Lung microvascular endothelial cell (primary cell): ENCODE results near the gene KMT2D. TPM values are rescaled to one million over a fixed set of nuclear protein-coding genes. Genes with fewer than 3 reads are reported as not detected.

Experiments
- DNase-seq, 2 donors: peaks; one replicate each; pipeline versions ENCODE4 v3.0.0 to v3.0.0-alpha.2; 2010; ENCODE audit warnings: low read depth in 2 of 2
- total RNA-seq: library from RNA; depleted of rRNA; stranded (reverse); fragments of >200 nt; gene quantifications from 2 replicates; pipeline ENCODE4 v1.2.1, GENCODE V29; 2014

Gene KMT2D, protein sequence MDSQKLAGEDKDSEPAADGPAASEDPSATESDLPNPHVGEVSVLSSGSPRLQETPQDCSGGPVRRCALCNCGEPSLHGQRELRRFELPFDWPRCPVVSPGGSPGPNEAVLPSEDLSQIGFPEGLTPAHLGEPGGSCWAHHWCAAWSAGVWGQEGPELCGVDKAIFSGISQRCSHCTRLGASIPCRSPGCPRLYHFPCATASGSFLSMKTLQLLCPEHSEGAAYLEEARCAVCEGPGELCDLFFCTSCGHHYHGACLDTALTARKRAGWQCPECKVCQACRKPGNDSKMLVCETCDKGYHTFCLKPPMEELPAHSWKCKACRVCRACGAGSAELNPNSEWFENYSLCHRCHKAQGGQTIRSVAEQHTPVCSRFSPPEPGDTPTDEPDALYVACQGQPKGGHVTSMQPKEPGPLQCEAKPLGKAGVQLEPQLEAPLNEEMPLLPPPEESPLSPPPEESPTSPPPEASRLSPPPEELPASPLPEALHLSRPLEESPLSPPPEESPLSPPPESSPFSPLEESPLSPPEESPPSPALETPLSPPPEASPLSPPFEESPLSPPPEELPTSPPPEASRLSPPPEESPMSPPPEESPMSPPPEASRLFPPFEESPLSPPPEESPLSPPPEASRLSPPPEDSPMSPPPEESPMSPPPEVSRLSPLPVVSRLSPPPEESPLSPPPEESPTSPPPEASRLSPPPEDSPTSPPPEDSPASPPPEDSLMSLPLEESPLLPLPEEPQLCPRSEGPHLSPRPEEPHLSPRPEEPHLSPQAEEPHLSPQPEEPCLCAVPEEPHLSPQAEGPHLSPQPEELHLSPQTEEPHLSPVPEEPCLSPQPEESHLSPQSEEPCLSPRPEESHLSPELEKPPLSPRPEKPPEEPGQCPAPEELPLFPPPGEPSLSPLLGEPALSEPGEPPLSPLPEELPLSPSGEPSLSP (N-terminal part only)
- 19.0 and 30.2 TPM in 2 replicates for total RNA-seq

DNA sequence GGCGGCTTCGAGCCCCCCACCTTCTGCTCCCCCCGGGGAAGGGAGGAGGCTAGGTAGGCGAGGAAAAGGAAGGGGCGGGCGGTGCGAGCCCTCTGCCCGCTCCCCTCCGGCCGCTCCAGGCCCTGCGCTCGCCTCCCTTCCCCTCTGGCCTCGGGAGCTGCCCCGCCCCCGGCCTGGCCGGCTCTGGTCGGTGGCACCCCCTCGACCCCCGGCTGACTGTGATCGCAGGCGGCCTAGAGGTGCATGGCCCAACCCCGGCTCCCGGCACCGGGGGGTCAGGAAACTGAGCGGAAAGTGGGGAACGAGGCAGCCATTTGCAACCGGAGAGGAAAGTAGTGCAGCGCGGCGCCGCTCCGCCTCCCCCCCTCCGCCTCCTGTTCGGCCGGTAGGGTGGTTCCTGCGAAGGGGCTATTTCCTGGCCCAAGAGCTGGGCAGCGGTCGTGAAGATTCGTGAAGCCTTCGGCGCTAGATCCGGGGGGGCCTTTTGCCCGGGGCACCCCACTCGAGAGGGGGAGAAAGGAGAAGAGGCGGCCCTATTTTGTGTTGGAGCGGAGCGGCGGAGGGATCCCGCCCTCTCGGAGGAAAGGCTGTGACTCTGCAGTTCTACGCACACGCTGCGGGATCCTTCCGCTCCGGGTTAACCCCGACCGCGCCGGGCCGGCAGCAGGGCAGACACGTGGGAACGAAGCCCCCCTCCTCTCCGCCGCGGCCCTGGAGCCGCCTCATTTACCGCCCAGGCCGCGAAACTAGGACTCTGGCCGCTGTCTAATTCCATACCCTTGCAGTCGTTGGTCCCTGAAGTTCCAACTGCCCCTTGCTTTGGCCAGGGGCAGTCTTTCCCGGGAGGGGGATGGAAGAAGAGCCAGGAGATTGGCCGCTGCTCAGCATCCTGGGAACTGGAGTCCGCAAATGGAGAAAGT is at the start of gene KMT2D:
Gene KMT2D (minus strand): TSS at position 558 of the 920 bp plus-strand sequence. CDS start 5,470 bp downstream, outside the sequence.
- DNase-seq, result peak; percentile 98 to 99

- DNase-seq, result peak; percentile 49 to 75
Observed at GRCh38 chr12:49109641-49110463, 49.3 kb upstream of the KMT2D start.

- peak in 1 of 2 donors; percentile 43 for DNase-seq
Observed at GRCh38 chr12:49108958-49109404, 48.4 kb upstream of the KMT2D start.

- DNase-seq, result peak; percentile 82 to 92
Observed at GRCh38 chr12:49105504-49106084, 45.0 kb upstream of the KMT2D start.

DNA sequence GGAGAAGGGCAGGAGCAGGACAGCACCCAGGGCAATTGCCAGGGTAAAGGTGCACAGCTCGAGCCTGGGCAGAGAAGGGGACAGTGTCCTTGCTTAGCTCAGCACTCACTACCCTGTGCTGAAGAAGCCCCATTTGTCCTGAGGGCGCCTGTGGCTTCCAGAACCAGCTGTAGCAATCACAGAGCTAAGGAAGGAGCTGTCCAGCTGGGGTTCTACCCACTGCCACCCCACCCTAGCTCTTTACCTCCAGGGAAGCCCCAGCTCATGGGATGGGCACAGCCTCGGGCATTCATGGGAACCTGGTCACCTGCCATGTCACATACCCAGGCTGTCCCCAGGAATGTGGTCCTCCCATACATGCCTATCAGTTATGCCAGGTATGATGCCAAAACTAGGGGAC is 44.2 kb upstream of the KMT2D start:
- DNase-seq, result no peak

- no peak for DNase-seq
Observed at GRCh38 chr12:49100380-49100779, 39.8 kb upstream of the KMT2D start.

- no peak for DNase-seq
Observed at GRCh38 chr12:49098703-49099102, 38.1 kb upstream of the KMT2D start.

DNA sequence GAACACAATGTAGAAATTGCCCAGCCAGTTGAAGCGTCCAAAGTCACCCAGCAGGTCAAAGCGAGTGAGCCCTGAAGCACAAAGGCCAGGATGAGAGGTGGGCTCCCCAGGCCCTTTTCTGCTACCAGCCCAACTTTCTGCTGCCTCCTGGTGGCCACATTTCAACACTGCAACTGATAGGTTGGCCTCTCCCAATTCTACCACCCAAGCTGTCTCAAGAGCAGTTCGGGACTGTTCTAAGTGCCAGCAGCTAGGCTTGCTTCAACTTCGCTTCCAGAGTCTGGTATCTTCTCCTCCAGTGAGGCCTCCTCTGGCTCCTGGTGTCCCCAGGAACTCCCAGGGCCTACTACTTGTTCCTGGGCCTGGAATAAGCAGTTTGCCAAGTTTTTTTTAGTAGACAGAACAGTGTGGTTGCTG is 37.4 kb upstream of the KMT2D start:
- peak; percentile 65 to 67 for DNase-seq

GRCh38 chr12:49097381-49097780 is 36.8 kb upstream of the KMT2D start:
- DNase-seq, result no peak

- DNase-seq, result no peak
Observed at GRCh38 chr12:49094975-49095365, 34.4 kb upstream of the KMT2D start.

DNA sequence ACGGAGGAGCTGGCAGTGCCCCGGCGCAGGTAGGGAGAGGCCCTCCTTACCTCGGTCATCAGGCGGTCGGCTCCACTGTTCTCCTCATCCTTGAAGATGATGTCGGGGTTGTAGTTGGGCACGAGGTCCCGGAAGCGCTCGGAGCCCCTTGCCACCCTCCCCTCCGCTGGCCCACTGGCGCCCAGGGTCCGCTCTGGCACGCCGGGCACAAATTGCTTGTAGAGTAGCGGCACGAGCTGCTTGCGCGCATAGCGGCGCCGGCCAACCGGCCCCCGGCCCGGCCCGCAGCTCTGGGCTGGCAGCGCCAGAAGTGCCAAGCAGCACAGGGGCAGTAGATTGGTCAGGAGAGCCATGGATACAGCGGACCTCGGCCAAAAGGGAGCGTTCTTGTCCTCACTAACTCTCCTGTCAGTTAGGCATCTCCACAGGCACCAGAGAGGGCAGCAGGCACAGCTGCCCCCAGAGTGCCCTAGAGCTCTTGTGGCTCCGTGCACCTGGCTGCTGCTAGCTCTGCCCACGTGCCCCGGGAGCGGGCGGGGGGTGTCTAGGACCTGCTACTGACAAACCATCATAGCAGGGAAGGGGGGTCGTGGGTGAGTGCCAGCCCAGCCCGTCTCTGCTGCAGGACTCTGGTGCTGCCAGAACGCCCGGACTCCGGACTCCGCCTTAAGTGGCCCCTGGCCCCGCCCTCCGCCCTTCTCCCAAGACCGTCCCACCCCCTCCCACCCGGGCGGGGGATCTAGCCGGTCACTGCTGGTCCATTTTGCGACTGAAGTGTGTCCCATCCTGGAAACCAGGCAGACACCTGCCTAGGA is 33.8 kb upstream of the KMT2D start, which contains the start of gene DHH:
Gene DHH (minus strand): TSS at position 642 of the 815 bp plus-strand sequence. CDS start 289 bp downstream, at position 353.
- DNase-seq, result peak in 1 of 2 donors; percentile 34

- DNase-seq, result peak; percentile 37 to 39
Observed at GRCh38 chr12:49093792-49094159, 33.2 kb upstream of the KMT2D start.

GRCh38 chr12:49092816-49093406 is 32.3 kb upstream of the KMT2D start:
- DNase-seq, result peak in 1 of 2 donors; percentile 37

- peak in 1 of 2 donors; percentile 63 for DNase-seq
Observed at GRCh38 chr12:49092086-49092815, 31.7 kb upstream of the KMT2D start.

DNA sequence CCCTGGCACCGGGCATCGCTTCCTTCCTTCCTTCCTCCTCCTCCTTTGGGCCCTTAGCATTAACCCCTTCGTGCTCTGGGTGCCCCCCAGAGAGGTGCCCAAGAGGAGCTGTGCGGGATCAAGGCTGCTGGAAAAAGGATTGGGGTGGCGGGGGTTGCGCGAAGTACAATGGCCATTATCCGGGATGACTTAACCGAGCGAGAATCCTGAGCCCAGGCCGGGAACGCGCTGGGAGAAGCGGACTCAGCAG is 31.2 kb upstream of the KMT2D start:
- DNase-seq, result peak in 1 of 2 donors; percentile 36

DNA sequence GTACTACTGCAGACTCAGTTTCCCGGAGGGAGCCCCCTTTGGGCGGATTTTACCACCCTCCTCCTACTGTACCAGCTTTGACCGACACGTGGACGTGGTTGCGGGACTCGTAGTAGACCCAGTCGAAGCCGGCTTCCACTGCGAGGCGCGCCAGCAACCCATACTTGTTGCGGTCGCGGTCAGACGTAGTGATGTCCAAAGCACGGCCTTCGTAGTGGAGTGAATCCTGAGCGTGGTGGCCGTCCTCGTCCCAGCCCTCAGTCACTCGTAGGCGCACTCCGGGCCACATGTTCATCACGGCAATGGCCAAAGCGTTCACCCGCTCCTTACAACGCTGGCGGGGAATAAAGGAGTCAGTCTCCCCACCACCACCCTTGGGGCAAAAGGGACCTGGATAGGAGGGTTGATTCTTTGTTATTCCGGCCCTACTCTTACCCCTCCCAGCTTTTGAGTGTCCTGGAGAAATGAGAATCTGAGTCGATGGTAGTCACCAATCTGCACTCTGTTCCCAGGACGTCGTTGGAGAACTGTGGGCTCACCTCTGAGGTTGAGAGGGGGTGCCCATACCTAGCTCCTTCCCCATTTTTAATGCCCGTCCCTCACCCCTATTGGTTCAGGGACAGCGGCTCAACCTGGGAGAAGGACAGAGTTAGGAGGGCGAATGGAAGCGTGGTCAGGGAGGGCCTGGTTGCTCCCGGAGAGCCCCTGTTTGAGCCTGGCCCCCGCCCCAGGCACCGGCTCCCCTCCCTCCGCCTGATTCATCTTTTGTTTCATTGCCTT is 30.7 kb upstream of the KMT2D start:
- no peak for DNase-seq
